SU-DHL-6 (cell line): ENCODE data around the gene ARHGAP26.
"Not testable (repeated sequence)": the region's sequence is repeated elsewhere in the genome, so short reads cannot be mapped to it uniquely, and the experiment has no call there.

Source experiments
- EZH2phosphoT487 ChIP-seq: fragments of 200-600 bp; sonication (generic), shearing (Covaris generic); conservative IDR thresholded peaks from 2 replicates; pipeline ENCODE4 v1.6.1; 2018; ENCODE audit warnings: mild to moderate bottlenecking, antibody characterized with exemption, low read length, moderate library complexity, mixed read lengths
- TF ChIP-seq, protein P1 (sequence below): fragments of 200-600 bp; sonication (generic); IDR thresholded peaks from one replicate; pipeline ENCODE4 v1.5.1; 2017; ENCODE audit warnings: antibody characterized with exemption, mild to moderate bottlenecking, low read length, moderate library complexity; ENCODE audit not compliant: insufficient read depth, poor library complexity, severe bottlenecking

DNA sequence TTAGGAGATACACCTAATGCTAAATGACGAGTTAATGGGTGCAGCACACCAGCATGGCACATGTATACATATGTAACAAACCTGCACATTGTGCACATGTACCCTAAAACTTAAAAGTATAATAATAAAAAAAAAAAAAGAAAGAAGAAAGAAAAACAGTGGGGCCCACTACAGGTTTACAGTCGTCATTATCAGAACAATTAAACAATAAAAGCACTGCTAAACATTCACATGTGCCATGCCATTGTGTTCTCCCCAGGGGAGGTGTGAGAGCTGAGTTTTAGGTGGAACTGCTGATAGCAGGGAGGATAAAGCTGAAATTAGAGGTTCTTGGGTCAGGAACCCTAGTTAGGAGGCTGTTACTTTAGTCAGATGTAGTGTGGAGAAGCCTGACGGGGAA lies 348.6 kb downstream of the ARHGAP26 start:
- TF ChIP-seq, protein P1, sequence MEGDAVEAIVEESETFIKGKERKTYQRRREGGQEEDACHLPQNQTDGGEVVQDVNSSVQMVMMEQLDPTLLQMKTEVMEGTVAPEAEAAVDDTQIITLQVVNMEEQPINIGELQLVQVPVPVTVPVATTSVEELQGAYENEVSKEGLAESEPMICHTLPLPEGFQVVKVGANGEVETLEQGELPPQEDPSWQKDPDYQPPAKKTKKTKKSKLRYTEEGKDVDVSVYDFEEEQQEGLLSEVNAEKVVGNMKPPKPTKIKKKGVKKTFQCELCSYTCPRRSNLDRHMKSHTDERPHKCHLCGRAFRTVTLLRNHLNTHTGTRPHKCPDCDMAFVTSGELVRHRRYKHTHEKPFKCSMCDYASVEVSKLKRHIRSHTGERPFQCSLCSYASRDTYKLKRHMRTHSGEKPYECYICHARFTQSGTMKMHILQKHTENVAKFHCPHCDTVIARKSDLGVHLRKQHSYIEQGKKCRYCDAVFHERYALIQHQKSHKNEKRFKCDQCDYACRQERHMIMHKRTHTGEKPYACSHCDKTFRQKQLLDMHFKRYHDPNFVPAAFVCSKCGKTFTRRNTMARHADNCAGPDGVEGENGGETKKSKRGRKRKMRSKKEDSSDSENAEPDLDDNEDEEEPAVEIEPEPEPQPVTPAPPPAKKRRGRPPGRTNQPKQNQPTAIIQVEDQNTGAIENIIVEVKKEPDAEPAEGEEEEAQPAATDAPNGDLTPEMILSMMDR, result not testable (repeated sequence)
- TF ChIP-seq EZH2phosphoT487, result not testable (repeated sequence)
